NCI-H1436 treated with DMSO at 0.1 percent for 48 hours (cell line): Measurements from ENCODE around the gene SREK1IP1.
"Not testable (repeated sequence)": the region's sequence is repeated elsewhere in the genome, so short reads cannot be mapped to it uniquely, and the experiment has no call there.

Source experiments
- DNase-seq: peaks from one replicate; lab custom pipeline; 2025; lab: John Stamatoyannopoulos, UW

The SREK1IP1 gene

DNA sequence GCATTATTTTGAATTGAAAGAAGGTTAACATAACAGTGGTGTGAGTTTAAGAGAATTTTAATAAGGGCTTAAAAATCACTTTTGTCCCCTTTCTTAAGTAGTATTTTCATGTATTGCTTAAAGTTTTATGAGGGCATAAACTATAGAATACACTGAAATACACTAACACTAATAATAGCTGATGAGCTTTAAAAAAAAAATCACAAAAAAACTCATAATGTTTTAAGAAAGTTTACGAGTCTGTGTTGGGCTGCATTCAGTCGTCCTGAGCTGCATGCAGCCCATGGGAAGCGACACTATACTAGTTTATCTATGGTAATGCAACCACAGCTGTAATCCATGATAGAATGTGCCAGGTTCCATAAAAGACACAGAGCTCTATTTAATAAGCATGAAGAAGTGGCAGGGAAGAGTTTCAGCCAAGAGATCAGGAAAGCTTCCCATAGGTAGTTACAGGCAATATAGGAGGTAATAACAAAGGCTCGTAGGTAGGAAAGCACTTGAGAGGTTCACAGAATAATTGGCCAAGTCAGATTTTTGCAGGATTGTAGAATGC, 4.5 kb downstream of the SREK1IP1 start:
- DNase-seq = no peak

DNA sequence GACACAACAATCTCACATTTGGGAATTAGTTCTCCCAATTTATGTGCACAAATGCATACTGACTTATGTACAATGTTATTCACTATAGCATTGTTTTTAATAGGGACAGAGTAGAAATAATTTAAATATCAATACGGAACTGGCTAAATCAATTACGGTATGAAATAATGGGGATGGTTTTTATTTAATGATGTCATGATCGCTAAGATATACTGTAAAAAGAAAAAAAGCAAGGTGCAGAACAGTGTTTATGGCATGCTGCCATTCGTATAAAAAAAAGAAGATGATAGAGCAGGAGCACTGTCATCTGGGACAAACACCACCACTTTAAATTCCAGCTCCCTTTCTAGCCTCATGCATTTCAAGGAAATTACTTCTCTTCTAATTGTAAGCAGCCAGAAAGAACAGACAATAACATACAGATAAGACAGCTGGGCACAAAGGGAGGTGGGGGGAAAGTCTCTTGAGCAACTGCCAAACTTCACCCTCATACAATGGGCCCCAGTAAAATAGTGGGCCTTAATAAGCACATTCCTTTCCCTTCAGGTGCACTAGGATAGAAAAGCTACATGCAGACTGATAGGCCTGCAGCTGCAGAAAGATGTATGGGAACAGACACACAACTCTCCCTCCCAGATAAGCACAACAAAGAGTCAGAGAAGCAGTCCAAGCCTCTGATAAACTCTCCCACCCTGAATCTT, 8.4 kb downstream of the SREK1IP1 start:
- DNase-seq = no peak

DNA sequence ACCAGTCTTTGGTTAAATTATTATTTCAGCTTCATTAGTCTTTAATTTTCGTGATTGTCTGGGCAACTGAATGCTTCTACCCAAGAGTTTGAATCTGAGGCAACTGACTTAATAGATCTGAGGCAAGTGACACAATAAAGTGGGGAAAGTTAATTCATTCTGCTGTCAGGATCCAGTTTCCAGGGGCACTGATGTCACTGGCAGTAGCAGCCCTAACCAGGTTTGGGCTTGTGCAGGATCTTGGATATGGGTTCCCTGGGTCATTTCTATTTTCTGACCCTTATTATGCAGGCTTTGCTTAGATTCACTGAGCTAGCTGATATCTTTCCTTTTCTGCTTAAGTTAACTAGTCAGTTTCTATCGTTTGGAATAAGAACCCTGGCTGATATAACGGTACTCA, 9.6 kb downstream of the SREK1IP1 start:
- no peak for DNase-seq

DNA sequence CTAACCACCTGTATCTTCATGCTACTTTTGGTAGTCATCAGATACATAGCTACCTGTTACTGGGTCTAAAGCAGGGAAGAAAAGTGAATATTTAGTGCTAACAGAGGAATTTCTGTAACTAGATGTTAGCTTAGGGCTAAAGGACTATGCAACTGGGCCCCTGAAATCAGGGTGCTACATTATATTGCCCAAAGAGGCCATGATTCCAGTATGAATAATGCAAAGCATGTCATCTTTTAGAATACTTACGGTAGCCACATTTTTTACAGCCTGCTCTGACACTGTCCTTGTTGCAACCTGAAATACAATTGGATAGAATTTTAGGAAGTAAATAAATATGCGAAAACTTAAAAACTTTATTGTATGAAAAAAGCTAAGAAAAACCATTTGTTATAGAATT, 14.4 kb downstream of the SREK1IP1 start:
- DNase-seq = no peak

GRCh38 chr5:64749385-64749784, 19.1 kb downstream of the SREK1IP1 start:
- DNase-seq = no peak

DNA sequence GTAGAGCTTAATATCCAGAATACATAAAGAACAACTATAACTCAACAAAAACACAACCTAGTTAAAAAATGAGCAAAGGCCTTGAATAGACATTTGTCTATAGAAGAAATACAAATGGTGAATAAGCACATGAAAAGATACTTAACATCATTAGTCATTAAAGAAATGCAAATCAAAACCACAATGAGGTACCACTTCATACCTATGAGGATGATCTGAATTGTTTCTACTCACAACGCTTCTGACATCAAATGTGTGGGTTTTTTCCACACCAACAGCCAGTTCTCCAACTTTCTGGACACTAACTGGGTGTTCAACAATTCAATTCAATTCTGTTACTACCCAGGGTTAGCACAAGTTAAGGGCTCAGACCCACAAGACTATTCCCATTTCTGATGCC, 22.0 kb downstream of the SREK1IP1 start:
- no peak for DNase-seq

DNA sequence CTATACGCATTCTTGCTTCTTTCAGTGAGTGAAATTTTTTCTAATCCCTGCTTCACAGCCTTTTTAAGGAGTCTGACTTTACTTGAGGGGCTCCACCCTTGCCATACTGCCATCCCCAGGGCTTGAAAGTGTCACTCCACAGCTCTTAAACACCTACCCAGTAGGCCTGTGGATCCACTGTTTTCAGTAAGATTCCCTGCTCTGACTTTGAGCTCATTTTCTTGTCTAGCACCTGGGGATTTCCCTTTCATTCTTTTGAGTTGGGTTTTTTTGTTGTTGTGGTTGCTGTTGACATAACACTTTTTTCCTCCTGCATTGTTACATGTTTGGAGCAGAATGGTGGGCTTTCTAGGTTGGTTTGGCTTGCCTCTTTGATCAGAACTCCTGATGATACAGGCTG, 23.6 kb downstream of the SREK1IP1 start:
- no peak for DNase-seq

DNA sequence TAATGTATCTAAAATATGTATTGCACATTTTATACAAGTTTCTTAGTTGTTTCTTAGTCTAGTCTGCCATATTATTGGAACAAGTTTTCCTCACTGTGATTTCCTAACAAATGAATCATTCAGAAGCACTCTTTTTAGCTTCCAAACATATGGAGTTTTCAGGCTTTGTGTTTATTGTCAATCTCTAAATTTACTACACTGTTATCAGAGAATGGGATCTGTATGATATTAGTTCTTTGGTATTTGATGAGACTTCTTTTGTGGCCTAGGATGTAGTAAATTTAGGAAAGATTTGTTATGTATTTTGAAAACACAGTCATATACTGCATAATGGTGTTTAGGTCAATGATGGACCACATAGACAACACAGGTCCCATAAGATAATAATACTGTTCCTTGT, 25.7 kb downstream of the SREK1IP1 start:
- no peak for DNase-seq

- DNase-seq = no peak
Measured at GRCh38 chr5:64742411-64742810, 26.1 kb downstream of the SREK1IP1 start.

DNA sequence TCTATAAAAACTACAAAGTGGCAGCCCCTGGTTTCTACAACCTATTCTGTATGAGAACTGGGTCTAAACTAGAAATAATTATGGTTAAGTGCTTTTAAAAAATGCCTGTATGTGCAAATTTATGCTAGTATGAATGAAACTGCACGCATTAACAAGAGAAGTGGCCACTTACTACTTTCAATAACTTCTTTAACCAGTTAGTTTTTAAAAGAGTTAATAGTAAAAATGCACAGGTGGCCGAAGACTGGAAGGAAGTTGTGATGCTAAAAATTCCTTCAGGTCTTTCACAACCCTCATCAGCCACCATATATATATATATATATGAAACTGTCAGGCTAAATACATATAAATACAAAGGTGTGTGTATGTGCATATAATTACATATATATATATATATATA, 41.3 kb downstream of the SREK1IP1 start:
- no peak for DNase-seq

GRCh38 chr5:64722588-64722987, 45.9 kb downstream of the SREK1IP1 start:
- DNase-seq = no peak

- DNase-seq = not testable (repeated sequence)
Measured at GRCh38 chr5:64714495-64714894, 54.0 kb downstream of the SREK1IP1 start.

DNA sequence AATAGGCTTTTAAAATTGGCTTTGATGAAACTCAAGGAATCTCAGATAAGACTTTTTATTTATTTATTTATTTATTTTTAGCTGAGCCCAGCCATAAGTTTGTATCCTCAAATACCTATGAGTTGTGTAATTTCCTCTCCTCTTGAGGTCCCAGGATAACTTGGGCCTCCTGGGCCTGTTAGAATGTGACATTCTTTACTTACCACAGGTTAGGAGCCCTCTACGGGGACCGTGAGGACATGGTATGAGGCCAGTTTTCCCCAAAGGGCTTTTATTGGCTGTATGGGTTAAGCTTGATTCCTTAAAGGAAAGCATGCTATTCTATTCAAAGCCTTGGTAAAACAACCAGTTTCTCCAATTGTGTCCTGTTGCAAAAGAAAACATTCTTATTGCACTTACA, 61.3 kb downstream of the SREK1IP1 start:
- no peak for DNase-seq

- not testable (repeated sequence) for DNase-seq
Measured at GRCh38 chr5:64706074-64706473, 62.4 kb downstream of the SREK1IP1 start.

- no peak for DNase-seq
Measured at GRCh38 chr5:64700765-64701164, 67.7 kb downstream of the SREK1IP1 start.

GRCh38 chr5:64696414-64696813, 72.1 kb downstream of the SREK1IP1 start:
- DNase-seq = not testable (repeated sequence)

GRCh38 chr5:64693636-64694035, 74.9 kb downstream of the SREK1IP1 start:
- no peak for DNase-seq

- no peak for DNase-seq
Measured at GRCh38 chr5:64691291-64691690, 77.2 kb downstream of the SREK1IP1 start.

- no peak for DNase-seq
Measured at GRCh38 chr5:64690417-64691151, 77.9 kb downstream of the SREK1IP1 start, which contains the start of gene SHISAL2B. TSS of gene SHISAL2B (plus strand) at chr5:64690503. CDS start at chr5:64690624, 121 bp downstream.

GRCh38 chr5:64690104-64690416, 78.4 kb downstream of the SREK1IP1 start:
- DNase-seq = no peak

GRCh38 chr5:64688965-64689364, 79.5 kb downstream of the SREK1IP1 start:
- no peak for DNase-seq

GRCh38 chr5:64688391-64688790, 80.1 kb downstream of the SREK1IP1 start:
- no peak for DNase-seq

GRCh38 chr5:64685866-64686265, 82.6 kb downstream of the SREK1IP1 start:
- DNase-seq = no peak
